Endodermal cell (in vitro differentiated cells): ENCODE results near the gene TMEM106C. TPM values are rescaled to one million over a fixed set of nuclear protein-coding genes. Genes with fewer than 3 reads are reported as not detected.

Source experiments
- DNase-seq: peaks from one replicate; pipeline ENCODE4 v3.0.0-alpha.2; 2017
- H3K27ac ChIP-seq: 2 replicates; pipeline ENCODE4 v1.5.1; 2013; ENCODE audit warnings: mild to moderate bottlenecking, low read depth, low read length, moderate library complexity
- H3K27me3 ChIP-seq: 2 replicates; pipeline ENCODE4 v1.6.1; 2013; ENCODE audit warnings: mild to moderate bottlenecking, low read length, moderate library complexity; ENCODE audit not compliant: insufficient read depth, control insufficient read depth, poor library complexity, severe bottlenecking
- H3K36me3 ChIP-seq: 2 replicates; pipeline ENCODE4 v1.7.0; 2013; ENCODE audit warnings: mild to moderate bottlenecking, low read length, moderate library complexity; ENCODE audit not compliant: control insufficient read depth, insufficient read depth
- H3K4me1 ChIP-seq: one replicate; pipeline ENCODE4 v1.7.0; 2013; ENCODE audit warnings: low read length; ENCODE audit not compliant: control insufficient read depth, insufficient read depth
- H3K4me3 ChIP-seq: 2 replicates; pipeline ENCODE4 v1.5.1; 2013; ENCODE audit warnings: mild to moderate bottlenecking, low read length, moderate library complexity
- H3K9ac ChIP-seq: 2 replicates; pipeline ENCODE4 v1.6.1; 2013; ENCODE audit warnings: mild to moderate bottlenecking, low read length, moderate library complexity; ENCODE audit not compliant: poor library complexity, severe bottlenecking; ENCODE audit errors: extremely low read depth
- H3K9me3 ChIP-seq: 2 replicates; pipeline ENCODE4 v1.6.1; 2013; ENCODE audit warnings: mild to moderate bottlenecking, low read length, moderate library complexity; ENCODE audit not compliant: control insufficient read depth
- H3K27ac Mint-ChIP-seq: 2 replicates; pipeline ENCODE4 v1.8.0; 2020; ENCODE audit warnings: mixed read lengths
- H3K27me3 Mint-ChIP-seq: 2 replicates; pipeline ENCODE4 v1.8.0; 2021; ENCODE audit warnings: mild to moderate bottlenecking, mixed read lengths; ENCODE audit not compliant: insufficient read depth
- H3K36me3 Mint-ChIP-seq: 2 replicates; pipeline ENCODE4 v1.8.0; 2020; ENCODE audit warnings: low read depth, mixed read lengths
- H3K4me1 Mint-ChIP-seq: 2 replicates; pipeline ENCODE4 v1.8.0; 2020; ENCODE audit warnings: mixed read lengths
- H3K4me3 Mint-ChIP-seq: 2 replicates; pipeline ENCODE4 v1.8.0; 2020; ENCODE audit warnings: mild to moderate bottlenecking, moderate library complexity, mixed read lengths
- H3K9me3 Mint-ChIP-seq: 2 replicates; pipeline ENCODE4 v1.8.0; 2020; ENCODE audit warnings: mild to moderate bottlenecking, mixed read lengths
- WGBS, 2 experiments: methylation state at CpG; one replicate each; pipeline versions ENCODE4 v1.1.5 to v1.1.7; 2013; ENCODE audit warnings: missing lambda C conversion rate in 2 of 2, mixed read lengths in 1 of 2; ENCODE audit not compliant: insufficient coverage in 1 of 2, insufficient read length in 1 of 2; 5-methylcytosine and 5-hydroxymethylcytosine counted together
- total RNA-seq, 2 donors: library from RNA; stranded (reverse); fragmentation: NEBNext Ultra II Directional in 1 of 2; extraction: Animal tissue kit (Norgen Biotek cat#: 25700) in 1 of 2; gene quantifications; 2 replicates in 1 of 2; 3 replicates in 1 of 2; pipeline ENCODE4 v1.2.1, GENCODE V29; 2021
- TF ChIP-seq, protein P1 (sequence below): fragments of 200-600 bp; sonication (generic); conservative IDR thresholded peaks from 2 replicates; pipeline ENCODE4 v1.5.0; 2021; ENCODE audit warnings: antibody characterized with exemption, mild to moderate bottlenecking

TMEM106C gene
- total RNA-seq, 2 donors from 2014 or later = 17.3 to 61.6 TPM

DNA sequence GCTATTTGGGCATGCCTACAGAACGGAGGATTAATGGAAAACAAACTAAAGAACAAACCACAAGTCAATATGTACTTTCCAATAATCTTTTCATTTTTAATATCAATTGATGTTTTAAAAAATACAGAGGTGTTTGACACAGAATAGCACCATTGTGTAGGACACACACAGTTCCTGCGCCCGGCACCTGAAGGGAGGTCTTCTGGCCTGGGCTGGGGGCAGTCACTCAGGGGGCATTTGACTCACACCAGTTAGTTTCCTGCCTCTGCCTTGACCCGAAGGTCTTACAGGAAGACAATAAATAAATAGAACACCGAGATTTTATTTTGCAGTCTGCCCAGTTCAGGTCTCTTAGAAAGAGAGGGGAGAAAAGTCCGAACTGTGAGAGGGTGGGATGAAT, 9.5 kb downstream of the TMEM106C start:
- no peaks in the 10 kb centered on the region for H3K9me3 Mint-ChIP-seq
- WGBS, 2 experiments = 91 to 94% methylated on average over 6 of the region's 6 CpGs
- Histone ChIP-seq H3K27ac (no peak overlapping the region), H3K36me3 (no peaks in the 10 kb centered on the region), H3K9me3 (no peaks in the 10 kb centered on the region), H3K27me3 (no peaks in the 10 kb centered on the region), H3K4me3 (no peak overlapping the region), H3K4me1 (no peaks in the 10 kb centered on the region), H3K9ac (no peak overlapping the region)
- H3K4me1 Mint-ChIP-seq = no peaks in the 10 kb centered on the region
- no peaks in the 10 kb centered on the region for H3K36me3 Mint-ChIP-seq
- TF ChIP-seq, protein P1, sequence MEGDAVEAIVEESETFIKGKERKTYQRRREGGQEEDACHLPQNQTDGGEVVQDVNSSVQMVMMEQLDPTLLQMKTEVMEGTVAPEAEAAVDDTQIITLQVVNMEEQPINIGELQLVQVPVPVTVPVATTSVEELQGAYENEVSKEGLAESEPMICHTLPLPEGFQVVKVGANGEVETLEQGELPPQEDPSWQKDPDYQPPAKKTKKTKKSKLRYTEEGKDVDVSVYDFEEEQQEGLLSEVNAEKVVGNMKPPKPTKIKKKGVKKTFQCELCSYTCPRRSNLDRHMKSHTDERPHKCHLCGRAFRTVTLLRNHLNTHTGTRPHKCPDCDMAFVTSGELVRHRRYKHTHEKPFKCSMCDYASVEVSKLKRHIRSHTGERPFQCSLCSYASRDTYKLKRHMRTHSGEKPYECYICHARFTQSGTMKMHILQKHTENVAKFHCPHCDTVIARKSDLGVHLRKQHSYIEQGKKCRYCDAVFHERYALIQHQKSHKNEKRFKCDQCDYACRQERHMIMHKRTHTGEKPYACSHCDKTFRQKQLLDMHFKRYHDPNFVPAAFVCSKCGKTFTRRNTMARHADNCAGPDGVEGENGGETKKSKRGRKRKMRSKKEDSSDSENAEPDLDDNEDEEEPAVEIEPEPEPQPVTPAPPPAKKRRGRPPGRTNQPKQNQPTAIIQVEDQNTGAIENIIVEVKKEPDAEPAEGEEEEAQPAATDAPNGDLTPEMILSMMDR = no peak
- no peak for DNase-seq
- H3K4me3 Mint-ChIP-seq = no peak overlapping the region
- H3K27ac Mint-ChIP-seq = no peak overlapping the region
- peaks cover 81% of the 10 kb centered on the region for H3K27me3 Mint-ChIP-seq

DNA sequence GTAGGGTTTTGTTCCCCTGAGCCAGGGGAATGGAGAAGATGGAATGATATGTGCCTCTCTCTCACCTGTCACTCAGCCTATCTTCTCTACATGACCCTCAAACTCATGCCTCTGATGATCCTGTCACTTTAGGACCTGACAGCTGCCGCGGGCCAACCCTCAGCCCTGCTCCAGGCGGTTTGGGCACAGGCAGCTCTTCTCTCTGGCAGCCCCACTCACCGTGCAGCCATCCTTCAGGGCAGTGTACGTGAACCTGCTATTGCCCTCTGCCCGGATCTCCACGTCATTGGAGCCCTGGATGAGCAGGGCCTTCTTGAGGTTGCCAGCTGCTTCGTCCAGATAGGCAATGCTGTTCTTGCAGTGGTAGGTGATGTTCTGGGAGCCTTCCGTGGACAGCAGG, 10.5 kb downstream of the TMEM106C start:
- Mint-ChIP-seq H3K27ac (no peak overlapping the region), H3K4me3 (no peak overlapping the region), H3K4me1 (no peaks in the 10 kb centered on the region), H3K36me3 (no peaks in the 10 kb centered on the region), H3K27me3 (peaks cover 82% of the 10 kb centered on the region), H3K9me3 (no peaks in the 10 kb centered on the region)
- Histone ChIP-seq H3K27me3 (no peaks in the 10 kb centered on the region), H3K4me1 (no peaks in the 10 kb centered on the region), H3K4me3 (no peak overlapping the region), H3K9ac (no peak overlapping the region), H3K9me3 (no peaks in the 10 kb centered on the region), H3K27ac (no peak overlapping the region), H3K36me3 (no peaks in the 10 kb centered on the region)
- TF ChIP-seq, protein P1 = no peak
- DNase-seq = no peak
- WGBS, 2 experiments = 83 to 93% methylated on average over 8 to 9 of the region's 9 CpGs

DNA sequence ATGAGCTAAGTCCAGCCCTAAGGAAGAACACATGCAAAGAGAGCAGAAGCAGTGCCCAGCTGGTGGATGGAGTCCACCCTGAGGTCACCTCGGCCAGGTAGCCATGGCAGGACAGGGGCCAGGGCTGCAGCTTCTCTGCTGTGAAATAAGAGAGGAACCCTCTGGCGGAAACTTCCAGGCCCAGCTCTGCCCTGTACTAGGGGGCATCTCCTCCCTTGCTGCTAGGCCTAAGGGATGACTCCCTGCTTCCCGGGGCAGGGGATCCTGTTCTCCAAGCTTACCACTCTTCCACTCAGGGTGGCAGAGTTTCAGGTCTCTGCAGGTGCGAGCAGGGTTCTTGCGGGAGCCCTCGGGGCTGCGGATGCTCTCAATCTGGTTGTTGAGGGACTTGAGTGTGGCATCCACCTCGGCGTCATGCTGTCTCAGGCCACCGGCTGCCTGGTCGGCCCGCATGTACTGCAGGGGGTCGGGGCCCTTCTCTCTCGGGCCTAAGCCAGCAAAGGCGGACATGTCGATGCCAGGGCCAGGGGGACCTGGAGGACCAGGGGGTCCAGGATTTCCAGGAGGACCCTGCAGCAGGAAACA, 11.7 kb downstream of the TMEM106C start:
- Histone ChIP-seq H3K36me3 (no peaks in the 10 kb centered on the region), H3K9me3 (no peaks in the 10 kb centered on the region), H3K27me3 (no peaks in the 10 kb centered on the region), H3K27ac (no peak overlapping the region), H3K4me3 (no peak overlapping the region), H3K4me1 (no peaks in the 10 kb centered on the region), H3K9ac (no peak overlapping the region)
- H3K27me3 Mint-ChIP-seq = peaks cover 76% of the 10 kb centered on the region
- H3K4me3 Mint-ChIP-seq = no peak overlapping the region
- DNase-seq = no peak
- H3K36me3 Mint-ChIP-seq = no peaks in the 10 kb centered on the region
- TF ChIP-seq, protein P1 = no peak
- no peaks in the 10 kb centered on the region for H3K4me1 Mint-ChIP-seq
- no peaks in the 10 kb centered on the region for H3K9me3 Mint-ChIP-seq
- WGBS, 2 experiments = 92 to 96% methylated on average over 9 to 16 of the region's 16 CpGs
- no peak overlapping the region for H3K27ac Mint-ChIP-seq
